K562 (cell line): ENCODE results near the gene ADAM33. TPM values are rescaled to one million over a fixed set of nuclear protein-coding genes. Genes with fewer than 3 reads are reported as not detected.

Source experiments
- CEBPZ ChIP-seq: fragments of 150-350 bp; IDR thresholded peaks from 2 replicates; pipeline ENCODE4 v1.6.1; 2014; ENCODE audit warnings: low read depth, mild to moderate bottlenecking, low read length, borderline replicate concordance
- COPS2 ChIP-seq: fragments of 450-650 bp; conservative IDR thresholded peaks from 2 replicates; pipeline ENCODE4 v1.6.1; 2016; ENCODE audit warnings: mild to moderate bottlenecking, moderate library complexity
- POLR2AphosphoS5 ChIP-seq: IDR thresholded peaks from 2 replicates; pipeline ENCODE4 v1.6.1; 2011; ENCODE audit warnings: mild to moderate bottlenecking, low read depth, low read length, moderate library complexity; ENCODE audit not compliant: control insufficient read depth, insufficient read depth
- TOE1 ChIP-seq, 2 experiments: fragments of 450-650 bp in 1 of 2; sonication (generic) in 1 of 2; formaldehyde crosslinking in 1 of 2; IDR thresholded peaks; 2 replicates each; pipeline versions ENCODE4 v1.7.1 to v1.8.0; 2016 to 2022; ENCODE audit warnings: borderline replicate concordance in 2 of 2, mild to moderate bottlenecking in 2 of 2, antibody characterized with exemption in 1 of 2, inconsistent platforms in 1 of 2, low read depth in 1 of 2, missing genetic modification reagents in 1 of 2, moderate library complexity in 1 of 2
- ZBTB1 ChIP-seq: sonication (generic); formaldehyde crosslinking; IDR thresholded peaks from 2 replicates; pipeline ENCODE4 v1.8.1; 2023; ENCODE audit warnings: missing genetic modification reagents, low read depth, mild to moderate bottlenecking, borderline replicate concordance
- ZKSCAN3 ChIP-seq: fragments of 250-450 bp; sonication (Bioruptor Pico); IDR thresholded peaks from 2 replicates; pipeline ENCODE4 v1.4.0; 2020
- ZNF561 ChIP-seq: fragments of 450-650 bp; formaldehyde crosslinking; conservative IDR thresholded peaks from 2 replicates; pipeline ENCODE4 v1.4.0; 2020; ENCODE audit warnings: mild to moderate bottlenecking, moderate library complexity
- ZNF589 ChIP-seq: fragments of 200-800 bp; sonication (Bioruptor generic); IDR thresholded peaks from 2 replicates; pipeline ENCODE4 v1.6.1; 2016; ENCODE audit warnings: low read depth, missing genetic modification characterization, missing compliant biosample characterization
- polyA plus RNA-seq, 8 experiments: library from polyadenylated mRNA; depleted of rRNA in 4 of 8; stranded (reverse) in 5 of 8; unstranded in 3 of 8; fragments of >200 nt; fragmentation: Nextera tagmentation in 2 of 8; fragmentation: Illumina TruSeq in 1 of 8; extraction: Ambion mirVana in 2 of 8; extraction: Trizol in 1 of 8; gene quantifications; 2 replicates each; pipeline versions ENCODE4 v1.2.1 to v1.2.3, GENCODE V29; 2011 to 2014; ENCODE audit warnings: inconsistent platforms in 1 of 8, missing spikeins in 1 of 8
- total RNA-seq, 7 experiments: library from RNA; depleted of rRNA in 6 of 7; stranded (reverse); fragments of >200 nt in 6 of 7; fragmentation: Illumina TruSeq in 2 of 7; extraction: Trizol in 2 of 7; gene quantifications; 2 replicates each; pipeline versions ENCODE4 v1.2.1 to v1.2.3, GENCODE V29; 2011 to 2021; ENCODE audit warnings: low replicate concordance in 1 of 7

Gene ADAM33
- total and polyA plus RNA-seq, 9 of the 15 experiments (the other 6 are each of a cell fraction or from before 2014, with no cell fraction given), result not detected

- TF ChIP-seq TOE1 (IDR thresholded peaks at IDR 0.05; ENCODE audit: borderline replicate concordance) (no peak), TOE1 (CRISPR knock-in tag; IDR thresholded peaks at IDR 0.05; ENCODE audit: borderline replicate concordance, low read depth) (no peak), ZBTB1 (CRISPR knock-in tag) (no peak), ZNF589 (CRISPR knock-in tag) (no peak), POLR2AphosphoS5 (no peak), CEBPZ (no peak), ZKSCAN3 (CRISPR knock-in tag) (no peak), COPS2 (no peak), ZNF561 (CRISPR knock-in tag) (no peak)
Observed at GRCh38 chr20:3640259-3640658, 41.6 kb downstream of the ADAM33 start (continued).
